ENCODE data around the gene NCOA5.

GRCh38 chr20:46063652-46064054, 26.1 kb downstream of the NCOA5 start:
- no peak for TF ChIP-seq CTCF (IDR thresholded peaks at IDR 0.05; ENCODE audit: low read depth, low read length)
- no peak for TF ChIP-seq MYC (IDR thresholded peaks at IDR 0.05; ENCODE audit: low read depth, low read length)
- TF ChIP-seq POLR2A (IDR thresholded peaks at IDR 0.05; ENCODE audit: extremely low read depth, insufficient read length), result no peak
- TF ChIP-seq, protein P1, sequence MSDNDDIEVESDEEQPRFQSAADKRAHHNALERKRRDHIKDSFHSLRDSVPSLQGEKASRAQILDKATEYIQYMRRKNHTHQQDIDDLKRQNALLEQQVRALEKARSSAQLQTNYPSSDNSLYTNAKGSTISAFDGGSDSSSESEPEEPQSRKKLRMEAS (IDR thresholded peaks at IDR 0.05; ENCODE audit: low read depth, low read length), result no peak
